GM21737 (cell line): ENCODE results near the gene RNF157.
"Not testable (repeated sequence)": the region's sequence is repeated elsewhere in the genome, so short reads cannot be mapped to it uniquely, and the experiment has no call there.

Source experiments
- ATAC-seq: cut with Tn5 transposase; IDR thresholded peaks from one replicate; pipeline ENCODE4 v1.9.1; 2021; ENCODE audit warnings: mild to moderate bottlenecking, moderate library complexity; ENCODE audit not compliant: unreplicated experiment

RNF157 gene

DNA sequence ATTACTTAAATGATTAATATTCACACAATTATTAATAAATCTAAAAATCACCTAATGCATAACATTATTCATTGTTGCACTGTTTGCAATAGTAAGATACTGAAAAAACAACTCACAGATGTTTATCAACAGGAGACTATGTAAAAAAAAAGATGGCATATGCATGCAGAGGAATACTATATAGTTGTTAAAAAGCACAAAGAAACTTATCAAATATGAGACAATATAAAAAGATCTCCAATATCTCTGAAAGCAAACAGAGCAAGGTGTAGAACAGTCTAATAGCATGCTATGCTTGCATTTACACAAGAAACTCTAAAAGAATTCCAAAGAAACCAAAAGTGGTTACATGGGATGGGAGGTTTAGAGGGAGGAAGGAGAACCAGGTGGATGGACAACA is 3.7 kb downstream of the RNF157 start:
- ATAC-seq = no peak

DNA sequence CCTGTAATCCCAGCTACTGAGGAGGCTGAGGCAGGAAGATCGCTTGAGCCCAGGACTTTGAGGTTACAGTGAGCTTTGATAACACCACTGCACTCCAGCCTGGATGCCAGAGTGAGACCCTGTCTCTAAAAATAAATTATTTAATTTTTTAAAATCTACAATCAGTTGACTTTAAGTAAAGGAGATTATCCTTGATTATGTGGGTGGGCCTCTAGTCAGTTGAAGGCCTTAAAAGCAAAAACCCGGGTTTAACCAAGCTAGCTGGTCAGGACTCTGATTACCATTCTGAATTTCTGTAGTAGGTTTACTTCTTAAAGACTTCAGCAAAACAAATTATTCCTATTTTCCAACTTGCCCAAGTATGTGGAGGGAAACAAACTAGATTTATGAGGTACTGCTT is 4.4 kb downstream of the RNF157 start:
- no peak for ATAC-seq

DNA sequence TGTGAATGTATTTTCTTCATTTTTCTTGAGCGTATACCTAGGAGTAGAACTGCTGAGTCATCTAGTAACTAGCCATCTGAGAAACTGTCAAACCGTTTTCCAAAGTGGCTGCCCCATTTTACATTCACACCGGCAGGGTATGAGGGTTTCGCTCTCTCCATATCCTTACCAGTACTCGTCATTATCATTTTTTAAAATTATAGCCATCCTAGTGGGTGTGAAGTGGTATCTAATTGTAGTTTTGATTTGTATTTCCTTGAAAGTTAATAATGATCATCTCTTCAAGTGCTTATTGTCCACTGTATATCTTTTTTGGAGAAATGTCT is 6.0 kb downstream of the RNF157 start:
- ATAC-seq = no peak

DNA sequence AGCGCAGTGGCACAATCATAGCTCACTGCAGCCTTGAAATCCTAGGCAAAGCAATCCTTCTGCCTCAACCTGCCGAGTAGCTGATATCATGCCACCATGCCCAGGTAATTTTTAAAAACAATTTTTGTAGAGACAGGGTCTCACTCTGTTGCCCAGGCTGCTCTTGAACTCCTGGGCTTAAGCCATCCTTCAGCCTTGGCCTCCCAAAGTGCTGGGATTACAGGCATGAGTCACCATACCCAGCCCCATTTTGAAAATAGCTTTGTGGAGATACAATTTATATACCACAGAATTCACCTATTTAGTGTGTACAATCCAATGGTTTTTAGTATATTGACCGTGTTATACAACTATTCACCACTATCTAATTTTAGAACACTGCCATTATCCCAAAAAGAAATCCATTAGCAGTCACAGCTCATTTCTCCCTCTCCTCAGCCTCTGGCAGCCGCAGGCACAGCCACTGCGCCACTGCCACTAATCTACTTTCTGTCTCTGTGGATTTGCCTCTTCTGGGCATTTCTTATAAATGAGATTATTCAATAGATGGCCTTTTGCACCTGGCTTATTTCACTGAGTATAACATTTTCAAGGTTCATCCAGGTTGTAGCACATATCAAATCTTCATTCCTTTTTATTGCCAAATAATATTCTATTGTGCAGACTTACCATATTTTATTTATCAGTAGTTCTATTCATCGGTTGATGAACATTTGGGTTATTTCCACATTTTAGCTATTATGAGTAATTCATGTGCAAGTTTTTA is 6.5 kb downstream of the RNF157 start:
- no peak for ATAC-seq

- ATAC-seq = no peak
Observed at GRCh38 chr17:76232342-76232741, 8.0 kb downstream of the RNF157 start.

GRCh38 chr17:76226749-76227148 is 13.5 kb downstream of the RNF157 start:
- not testable (repeated sequence) for ATAC-seq

DNA sequence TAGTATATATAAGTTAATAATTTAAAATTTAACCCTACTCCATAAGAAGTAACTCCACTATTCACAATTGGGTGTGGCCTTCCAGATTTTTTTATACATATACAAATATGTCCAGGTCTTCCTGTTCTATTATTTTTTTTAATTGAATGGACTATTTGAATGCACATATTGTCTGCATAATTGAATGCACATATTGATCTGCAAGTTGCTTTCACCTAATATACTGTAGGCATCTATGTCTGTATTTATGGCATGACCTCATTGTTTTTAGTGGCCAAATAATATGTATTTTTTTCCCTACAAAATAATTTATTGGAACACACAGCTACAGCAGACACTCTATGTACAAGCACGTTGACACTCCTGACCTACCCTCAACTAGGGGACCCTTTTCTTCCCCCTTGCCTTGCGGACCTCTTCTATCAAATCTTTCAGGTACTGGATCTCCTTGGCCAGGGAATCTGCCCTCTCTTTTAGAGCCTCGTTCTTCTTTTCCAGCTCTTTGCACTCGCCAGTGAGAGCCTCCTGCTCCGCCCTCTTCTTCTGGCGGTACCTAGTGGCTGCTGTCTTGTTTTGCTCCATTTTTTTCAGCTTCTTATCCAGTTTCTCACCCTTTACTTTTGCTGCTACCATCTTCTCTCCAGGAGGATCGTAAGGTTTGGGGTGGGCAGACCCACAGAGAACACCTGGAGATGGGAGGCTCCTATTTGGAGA is 14.8 kb downstream of the RNF157 start:
- not testable (repeated sequence) for ATAC-seq

DNA sequence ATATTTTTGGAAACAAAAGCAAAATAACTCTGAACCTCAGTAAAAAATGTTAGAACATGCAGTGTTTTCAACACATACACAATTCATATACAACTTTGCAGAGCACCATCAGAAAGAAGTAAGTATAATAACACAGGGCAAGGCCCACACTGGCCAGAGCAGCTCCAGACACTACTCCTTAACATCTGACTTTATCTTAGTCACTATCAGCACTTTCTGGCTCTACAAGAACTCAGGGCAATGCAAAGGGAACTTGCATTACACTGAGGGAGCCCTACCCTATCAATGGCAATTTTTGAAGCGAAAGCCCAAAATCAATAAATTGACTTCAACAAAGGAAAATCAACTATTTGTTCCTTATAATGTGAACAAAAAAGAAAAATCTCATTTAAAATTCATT is 16.5 kb downstream of the RNF157 start:
- no peak for ATAC-seq

- no peak for ATAC-seq
Observed at GRCh38 chr17:76219670-76220383, 20.5 kb downstream of the RNF157 start.

DNA sequence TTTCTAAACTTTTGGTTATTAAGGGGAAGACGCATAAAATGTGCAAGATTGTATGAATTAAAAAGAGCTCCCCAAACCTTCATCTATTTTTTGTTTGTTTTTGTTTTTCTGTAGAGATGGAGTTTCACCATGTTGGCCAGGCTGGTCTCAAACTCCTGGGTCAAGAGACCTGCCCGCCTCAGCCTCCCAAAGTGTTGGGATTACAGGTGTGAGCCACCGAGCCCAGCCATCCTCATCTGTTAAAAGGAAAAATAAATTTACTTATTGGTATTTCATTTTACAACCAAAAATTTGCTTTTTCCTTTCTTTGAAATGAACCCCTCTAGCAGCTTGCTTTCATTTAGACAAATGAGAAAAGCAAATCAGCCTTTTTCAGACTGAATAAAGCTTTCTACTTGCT is 23.2 kb downstream of the RNF157 start:
- ATAC-seq = no peak

- ATAC-seq = no peak
Observed at GRCh38 chr17:76213491-76213890, 26.8 kb downstream of the RNF157 start.

GRCh38 chr17:76208120-76208519 is 32.2 kb downstream of the RNF157 start:
- no peak for ATAC-seq

DNA sequence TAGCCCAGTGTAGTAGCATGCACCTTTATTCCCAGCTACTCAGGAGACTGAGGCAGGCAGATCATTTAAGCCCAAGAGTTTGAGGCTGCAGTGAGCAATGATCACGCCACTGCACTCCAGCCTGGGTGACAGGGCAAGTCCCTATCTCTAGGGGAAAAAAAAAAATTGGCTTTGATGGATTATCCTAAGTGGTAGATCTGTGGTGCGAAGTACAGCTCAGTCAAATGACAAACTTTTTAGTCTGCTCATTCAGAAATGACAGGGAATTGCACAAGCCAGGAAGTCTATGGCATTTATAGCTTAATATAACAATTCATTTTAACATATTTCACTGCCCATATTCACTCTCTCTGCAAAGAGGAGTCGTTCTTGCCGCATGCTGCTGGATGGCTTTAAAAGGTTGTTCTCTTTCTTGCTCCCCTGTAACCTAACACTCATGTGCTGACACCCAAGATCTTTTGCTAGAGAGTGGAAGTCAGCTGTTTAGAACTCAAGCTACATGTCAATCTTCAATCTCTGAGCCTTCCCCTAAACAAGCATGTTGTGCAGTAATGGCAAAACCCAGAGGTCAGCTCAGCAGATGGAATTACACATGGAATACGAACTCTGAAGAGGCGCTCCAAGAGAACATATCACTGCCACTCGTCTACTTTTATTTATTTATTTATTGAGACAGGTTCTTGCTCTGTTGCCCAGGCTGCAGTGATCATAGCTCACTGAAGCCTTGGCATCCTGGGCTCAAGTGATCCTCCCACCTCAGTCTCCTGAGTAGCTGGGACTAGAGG is 32.8 kb downstream of the RNF157 start:
- ATAC-seq = no peak

DNA sequence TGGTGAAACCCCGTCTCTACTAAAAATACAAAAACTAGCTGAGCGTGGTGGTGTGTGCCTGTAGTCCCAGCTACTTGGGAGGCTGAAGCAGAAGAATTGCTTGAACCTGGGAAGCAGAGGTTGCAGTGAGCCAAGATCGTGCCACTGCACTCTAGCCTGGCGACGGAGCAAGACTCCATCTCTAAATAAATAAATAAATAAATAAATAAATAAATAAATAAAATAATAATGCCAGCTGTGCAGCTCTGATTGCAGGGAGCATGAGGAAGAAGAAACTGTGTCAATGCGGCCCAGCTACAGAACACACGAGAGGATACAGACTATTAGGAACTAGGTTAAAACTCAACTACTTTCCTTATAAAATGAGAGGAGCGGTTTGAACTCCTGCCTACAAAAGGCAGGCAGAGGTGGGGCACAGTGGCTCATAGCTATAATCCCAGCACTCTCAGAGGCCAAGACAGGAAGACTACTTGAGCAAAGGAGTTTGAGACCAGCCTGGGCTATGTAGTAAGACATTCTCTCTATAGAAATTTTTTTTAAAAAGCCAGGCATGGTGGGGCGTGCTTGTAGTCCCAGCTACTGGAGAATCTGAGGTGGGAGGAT is 34.6 kb downstream of the RNF157 start:
- ATAC-seq = not testable (repeated sequence)

DNA sequence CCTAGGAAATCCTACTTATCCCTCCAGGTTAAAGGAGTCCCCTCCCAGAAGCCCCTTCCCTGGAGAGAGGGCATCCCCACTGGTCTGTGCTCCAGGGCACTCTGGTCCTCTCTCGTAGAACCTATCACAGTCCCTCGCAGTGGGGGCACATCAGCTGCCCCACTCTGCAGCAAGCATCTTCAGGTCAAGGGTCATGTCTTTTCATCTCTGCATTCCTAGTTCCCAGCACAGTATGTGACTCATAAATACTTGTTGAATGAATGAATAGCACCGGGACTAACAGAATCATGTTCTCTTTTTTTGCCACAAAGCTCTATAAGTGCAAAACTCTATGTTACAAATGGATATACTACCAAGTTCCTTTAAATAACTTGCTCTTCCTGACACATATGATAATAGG is 36.0 kb downstream of the RNF157 start:
- no peak for ATAC-seq

DNA sequence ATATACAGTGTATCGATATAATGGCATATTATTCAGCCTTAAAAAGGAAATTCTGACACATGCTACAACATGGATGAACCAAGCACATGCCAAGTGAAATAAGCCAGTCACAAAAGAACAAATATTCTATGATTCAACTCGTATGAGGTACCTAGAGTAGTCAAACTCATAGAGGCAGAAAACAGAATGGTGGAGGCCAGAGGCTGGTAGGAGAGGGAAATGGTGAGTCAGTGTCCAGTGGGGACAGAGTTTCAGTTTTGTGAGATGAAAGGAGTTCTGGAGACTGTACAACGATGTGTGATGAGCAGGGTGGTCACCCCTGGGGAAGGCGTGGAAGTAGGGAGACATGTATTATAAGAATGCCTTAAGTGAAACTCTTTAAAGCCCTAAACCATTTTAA is 39.9 kb downstream of the RNF157 start:
- no peak for ATAC-seq

DNA sequence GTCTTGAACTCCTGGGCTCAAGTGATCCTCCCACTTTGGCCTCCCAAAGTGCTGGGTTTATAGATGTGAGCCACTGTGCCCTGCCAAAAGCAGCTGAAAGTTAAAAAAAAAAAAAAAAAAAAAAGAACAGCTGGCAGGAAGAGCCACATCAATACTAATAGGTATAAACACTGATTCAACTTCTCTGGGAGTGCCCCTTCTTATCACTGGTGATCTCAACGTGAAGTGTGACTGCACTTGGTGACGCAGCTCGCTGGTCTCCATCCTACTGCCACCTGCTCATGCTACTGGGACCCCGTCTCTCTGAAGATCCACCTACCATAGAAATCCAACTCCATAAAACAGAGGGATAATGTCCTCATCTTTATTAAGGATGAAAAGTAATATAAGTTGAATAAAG is 40.8 kb downstream of the RNF157 start:
- ATAC-seq = no peak

- no peak for ATAC-seq
Observed at GRCh38 chr17:76198702-76199101, 41.6 kb downstream of the RNF157 start.

GRCh38 chr17:76197911-76198310 is 42.4 kb downstream of the RNF157 start:
- no peak for ATAC-seq

DNA sequence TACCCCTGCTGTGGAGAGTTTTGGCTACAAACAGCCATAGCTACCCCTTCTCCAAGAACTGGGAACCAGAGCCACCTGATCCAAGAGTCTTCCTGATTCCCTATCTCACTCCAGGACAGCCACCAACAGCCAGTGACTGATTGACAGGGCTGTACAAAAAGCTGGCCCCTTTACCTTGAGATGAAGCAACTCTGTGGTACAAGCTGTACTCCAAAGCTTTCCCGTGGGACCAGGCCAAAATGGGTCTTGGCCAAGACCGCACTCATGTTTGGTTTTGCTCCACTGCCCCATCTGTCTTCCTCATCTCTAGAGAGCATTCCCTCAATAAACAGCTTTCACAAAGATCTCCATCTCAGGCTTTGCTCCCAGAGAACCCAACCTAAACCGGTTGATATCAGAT is 43.6 kb downstream of the RNF157 start:
- no peak for ATAC-seq
